Prostate gland (tissue), 2 donors: ENCODE results near the gene UNC5B. TPM values are rescaled to one million over a fixed set of nuclear protein-coding genes. Genes with fewer than 3 reads are reported as not detected.

ENCODE experiments used
- DNase-seq: peaks from one replicate; pipeline ENCODE4 v3.0.0-alpha.2; 2019; ENCODE audit warnings: low spot score
- H3K27ac ChIP-seq, 2 donors: fragments of 200-600 bp; sonication (generic); 2 replicates each; pipeline ENCODE4 v1.5.1; 2017 to 2019
- H3K27me3 ChIP-seq: fragments of 200-600 bp; sonication (generic); replicated peaks from 2 replicates; pipeline ENCODE4 v1.5.1; 2019; ENCODE audit not compliant: insufficient read depth
- H3K36me3 ChIP-seq, 2 donors: fragments of 200-600 bp; sonication (generic); 1 replicate in 1 of 2; 2 replicates in 1 of 2; pipeline versions ENCODE4 v1.5.1 to v1.8.1; 2017 to 2019
- H3K4me1 ChIP-seq: fragments of 200-600 bp; sonication (generic); replicated peaks from 2 replicates; pipeline ENCODE4 v1.5.1; 2019
- H3K4me3 ChIP-seq, 2 donors: fragments of 200-600 bp; sonication (generic); 2 replicates each; pipeline ENCODE4 v1.5.1; 2017 to 2019
- H3K9me3 ChIP-seq: fragments of 200-600 bp; sonication (generic); 2 replicates; pipeline ENCODE4 v1.5.1; 2017
- CTCF ChIP-seq, 4 experiments: fragments of 200-600 bp in 2 of 4; fragments of 450-650 bp in 2 of 4; sonication (generic) in 2 of 4; IDR thresholded peaks; 1 replicate in 3 of 4; 2 replicates in 1 of 4; pipeline ENCODE4 v1.5.1; 2016 to 2019; ENCODE audit warnings: antibody characterized with exemption in 4 of 4, mild to moderate bottlenecking in 2 of 4, moderate library complexity in 2 of 4
- POLR2A ChIP-seq: fragments of 450-650 bp; IDR thresholded peaks from one replicate; pipeline ENCODE4 v1.6.1; 2016; ENCODE audit warnings: antibody characterized with exemption, mild to moderate bottlenecking
- POLR2AphosphoS5 ChIP-seq: sonication (generic); formaldehyde crosslinking; IDR thresholded peaks from one replicate; pipeline ENCODE4 v1.6.1; 2017; ENCODE audit warnings: antibody characterized with exemption
- WGBS: methylation state at CpG from one replicate; pipeline ENCODE4 v1.1.5; 2018; 5-methylcytosine and 5-hydroxymethylcytosine counted together
- intact Hi-C: fragments of 100-400 bp; cut with DNase I; formaldehyde crosslinking; loops from one replicate; pipeline ENCODE4 v1.14.2; 2022
- total RNA-seq, 2 donors: library from RNA; depleted of rRNA; stranded (reverse); fragments of >200 nt; gene quantifications; one replicate each; pipeline ENCODE4 v1.1.0, GENCODE V29; 2016

The UNC5B gene
- total RNA-seq, 2 donors from 2014 or later, result 12.8 to 58.4 TPM

- H3K27ac ChIP-seq, result peak overlapping the region in 1 of 2 donors; percentile 45
- no peak for TF ChIP-seq POLR2A
- TF ChIP-seq CTCF (IDR thresholded peaks at IDR 0.05), result peak in 1 of 4 experiments; percentile 4
Observed at GRCh38 chr10:71259815-71260501, 47.6 kb downstream of the UNC5B start.

GRCh38 chr10:71260622-71261325 lies 48.4 kb downstream of the UNC5B start:
- no peaks in the 10 kb centered on the region for H3K4me1 ChIP-seq
- no peaks in the 10 kb centered on the region for H3K27me3 ChIP-seq
- 54% methylated on average over 13 of the region's 13 CpGs for WGBS
- DNase-seq, result no peak
- H3K4me3 ChIP-seq, result no peak overlapping the region
- no peaks in the 10 kb centered on the region for H3K36me3 ChIP-seq
- H3K9me3 ChIP-seq, result no peaks in the 10 kb centered on the region
- peak overlapping the region in 1 of 2 donors; percentile 45 for H3K27ac ChIP-seq
- intact Hi-C loops, result no loop called here
- TF ChIP-seq CTCF (IDR thresholded peaks at IDR 0.05) (no peak), POLR2AphosphoS5 (no peak), POLR2A (no peak)

More at GRCh38 chr10:71259815-71260501, 47.6 kb downstream of the UNC5B start:
- Histone ChIP-seq H3K4me3 (no peak overlapping the region), H3K36me3 (no peaks in the 10 kb centered on the region), H3K27me3 (no peaks in the 10 kb centered on the region), H3K9me3 (no peaks in the 10 kb centered on the region), H3K4me1 (peaks cover 4% of the 10 kb centered on the region)
- peak; percentile 50 for DNase-seq
- 58% methylated on average over 13 of the region's 13 CpGs for whole genome bisulfite sequencing
- intact Hi-C loops, result no loop called here

GRCh38 chr10:71262027-71262426 lies 49.7 kb downstream of the UNC5B start:
- Histone ChIP-seq H3K36me3 (no peaks in the 10 kb centered on the region), H3K4me1 (no peaks in the 10 kb centered on the region), H3K4me3 (no peak overlapping the region), H3K9me3 (no peaks in the 10 kb centered on the region), H3K27ac (no peak overlapping the region), H3K27me3 (no peaks in the 10 kb centered on the region)
- intact Hi-C loops, result no loop called here
- TF ChIP-seq POLR2AphosphoS5 (no peak), CTCF (IDR thresholded peaks at IDR 0.05) (no peak), POLR2A (no peak)
- WGBS, result 64% methylated on average over 8 of the region's 8 CpGs
- no peak for DNase-seq

GRCh38 chr10:71262817-71263216 lies 50.4 kb downstream of the UNC5B start:
- Histone ChIP-seq H3K4me3 (no peak overlapping the region), H3K9me3 (no peaks in the 10 kb centered on the region), H3K27me3 (no peaks in the 10 kb centered on the region), H3K27ac (no peak overlapping the region), H3K36me3 (no peaks in the 10 kb centered on the region), H3K4me1 (no peaks in the 10 kb centered on the region)
- TF ChIP-seq POLR2AphosphoS5, result no peak
- no peak for TF ChIP-seq CTCF (IDR thresholded peaks at IDR 0.05)
- TF ChIP-seq POLR2A, result no peak
- intact Hi-C loops, result no loop called here
- no peak for DNase-seq
- 76% methylated on average over 5 of the region's 5 CpGs for WGBS

GRCh38 chr10:71263376-71263775 lies 51.0 kb downstream of the UNC5B start:
- H3K27me3 ChIP-seq, result no peaks in the 10 kb centered on the region
- no peaks in the 10 kb centered on the region for H3K4me1 ChIP-seq
- no peak overlapping the region for H3K27ac ChIP-seq
- TF ChIP-seq CTCF (IDR thresholded peaks at IDR 0.05) (no peak), POLR2AphosphoS5 (no peak), POLR2A (no peak)
- intact Hi-C loops, result no loop called here
- no peaks in the 10 kb centered on the region for H3K9me3 ChIP-seq
- DNase-seq, result no peak
- no peaks in the 10 kb centered on the region for H3K36me3 ChIP-seq
- WGBS, result 83% methylated on average over 9 of the region's 9 CpGs
- no peak overlapping the region for H3K4me3 ChIP-seq
